NAMALWA (cell line): ENCODE results near the gene RNF141.
A peak's percentile ranks its signal among the peaks of the same experiment; 100 is the strongest.

Experiments used
- DNase-seq: peaks from one replicate; pipeline ENCODE4 v3.0.0-alpha.2; 2015; ENCODE audit warnings: low spot score

RNF141 gene

DNA sequence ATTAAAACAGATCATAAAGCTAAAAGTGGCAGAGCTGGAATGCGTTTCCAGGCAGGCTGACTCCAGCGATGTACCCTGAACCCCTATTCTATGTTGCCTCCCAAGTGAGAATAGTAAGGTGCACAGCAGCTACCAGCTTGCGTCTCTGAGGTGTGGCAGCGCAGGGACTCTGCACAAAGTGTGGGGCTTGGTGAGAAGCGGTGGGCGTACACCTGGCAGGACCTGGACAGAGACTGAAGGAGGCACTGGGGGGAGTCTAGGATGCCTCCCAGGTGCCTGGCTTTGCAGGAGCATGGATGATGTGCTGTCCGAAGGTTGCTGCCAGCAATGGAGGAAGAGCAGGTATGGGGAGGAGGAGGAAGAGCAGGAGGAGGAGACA lies 43.0 kb downstream of the RNF141 start:
- no peak for DNase-seq

DNA sequence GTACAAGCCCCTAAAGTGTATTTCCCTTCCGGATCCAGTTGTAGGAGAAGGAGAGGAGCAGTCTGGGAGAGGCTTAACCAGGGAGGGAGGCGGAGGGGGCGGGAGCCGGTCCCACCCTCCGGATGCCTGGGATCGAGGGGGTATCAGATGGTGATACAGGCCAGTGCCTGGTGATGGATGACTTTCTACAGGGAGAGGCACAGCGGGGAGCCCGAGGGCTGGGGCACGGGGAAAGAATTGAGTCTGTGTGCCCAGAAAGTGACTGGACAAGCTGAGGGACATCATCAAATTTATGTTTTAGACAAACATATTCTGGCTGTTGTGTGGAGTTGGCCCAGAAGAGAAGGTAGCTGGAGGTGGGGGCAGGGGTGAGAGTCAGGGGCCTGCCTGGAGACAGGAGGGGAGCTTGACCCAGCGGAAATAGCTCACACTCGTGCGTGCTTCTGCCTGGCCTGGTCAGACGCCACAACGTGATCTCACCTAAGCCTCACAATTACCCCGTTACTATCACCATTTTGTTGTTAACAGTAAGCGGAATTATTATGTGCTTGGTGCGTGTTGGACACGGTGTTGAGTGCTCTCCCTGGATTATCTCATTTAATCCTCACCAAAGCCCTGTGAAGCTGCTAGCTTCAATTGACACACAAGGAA lies 43.5 kb downstream of the RNF141 start:
- no peak for DNase-seq

DNA sequence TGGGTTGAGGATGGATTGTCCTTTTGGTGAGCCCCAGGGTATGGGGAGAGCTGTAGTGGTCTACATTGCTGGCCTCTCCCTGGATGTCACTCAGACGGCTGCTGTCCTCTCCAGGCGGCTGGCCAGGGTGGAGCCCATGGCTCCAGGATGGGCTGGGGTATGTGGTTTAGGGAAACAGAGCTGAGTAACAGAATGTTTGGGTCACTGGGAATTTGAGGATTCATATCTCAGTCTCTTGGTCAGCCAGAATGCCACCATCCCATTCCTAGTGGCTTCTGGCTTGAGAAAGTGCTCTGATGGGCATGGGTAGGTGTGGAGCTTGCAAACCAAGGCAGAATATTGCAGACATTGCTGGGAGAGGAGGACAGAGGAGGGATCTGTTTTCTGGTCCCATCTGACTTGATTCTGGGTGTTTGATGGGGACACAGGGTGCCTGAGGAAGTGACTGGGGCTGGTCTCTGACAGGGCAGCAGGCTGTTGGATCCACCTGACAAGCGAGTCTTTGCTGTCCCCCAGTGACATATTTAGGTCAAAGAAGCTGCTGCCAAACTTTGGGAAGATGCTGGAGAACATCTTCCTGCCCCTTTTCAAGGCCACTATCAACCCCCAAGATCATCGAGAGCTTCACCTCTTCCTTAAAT lies 44.6 kb downstream of the RNF141 start:
- DNase-seq, result no peak

DNA sequence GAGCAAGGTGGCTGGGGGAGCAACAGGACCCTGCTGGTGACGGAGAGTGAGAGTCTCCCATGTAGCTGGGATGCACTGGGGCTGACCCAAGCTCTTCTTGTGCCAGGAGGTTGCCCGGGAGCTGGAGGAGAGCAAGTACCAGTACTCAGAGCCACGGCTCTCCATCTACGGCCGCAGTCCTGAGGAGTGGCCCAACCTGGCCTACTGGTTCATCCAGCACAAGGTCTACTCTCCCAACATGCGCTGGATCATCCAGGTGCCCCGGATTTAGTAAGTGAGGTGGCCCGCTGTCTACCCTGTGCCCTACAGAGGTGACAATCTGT lies 45.6 kb downstream of the RNF141 start:
- DNase-seq, result no peak

DNA sequence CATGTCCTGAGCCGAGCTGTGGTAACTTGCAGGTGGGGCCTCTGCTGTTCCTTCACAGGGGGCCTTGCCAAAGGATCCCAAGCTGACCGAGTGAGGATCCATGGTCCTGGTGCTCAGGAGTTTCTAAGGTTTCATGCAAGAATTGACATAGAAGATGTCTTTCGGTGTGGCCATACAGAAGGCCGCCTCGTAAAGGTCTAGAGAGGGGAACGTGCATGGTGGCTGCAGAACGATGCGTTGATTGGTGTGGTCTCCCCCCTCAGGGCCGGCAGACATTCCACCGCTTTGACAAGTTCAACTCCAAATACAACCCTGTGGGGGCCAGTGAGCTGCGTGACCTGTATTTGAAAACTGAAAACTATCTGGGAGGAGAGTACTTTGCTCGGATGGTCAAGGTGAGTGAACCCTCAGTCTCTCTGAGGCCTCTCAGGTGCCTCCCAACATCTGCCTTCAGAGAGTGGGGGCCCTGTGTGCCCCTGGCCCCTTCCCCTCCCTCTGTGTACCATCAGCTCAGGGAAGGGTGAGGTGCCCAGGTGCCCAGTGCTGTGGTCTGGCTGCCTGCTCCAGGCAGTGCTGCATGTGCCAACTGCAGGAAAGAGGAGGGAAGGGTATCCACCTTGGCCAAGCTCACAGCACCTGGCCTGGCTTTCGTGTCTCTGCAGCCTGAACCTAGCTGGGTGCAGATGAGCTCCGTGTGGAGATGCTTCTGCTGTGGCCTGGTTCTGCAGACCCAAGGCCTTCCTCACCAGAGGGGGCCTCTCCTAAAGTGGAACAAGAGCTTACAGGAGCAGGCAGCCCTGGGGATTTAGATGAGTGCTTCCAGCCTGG lies 46.1 kb downstream of the RNF141 start:
- no peak for DNase-seq

DNA sequence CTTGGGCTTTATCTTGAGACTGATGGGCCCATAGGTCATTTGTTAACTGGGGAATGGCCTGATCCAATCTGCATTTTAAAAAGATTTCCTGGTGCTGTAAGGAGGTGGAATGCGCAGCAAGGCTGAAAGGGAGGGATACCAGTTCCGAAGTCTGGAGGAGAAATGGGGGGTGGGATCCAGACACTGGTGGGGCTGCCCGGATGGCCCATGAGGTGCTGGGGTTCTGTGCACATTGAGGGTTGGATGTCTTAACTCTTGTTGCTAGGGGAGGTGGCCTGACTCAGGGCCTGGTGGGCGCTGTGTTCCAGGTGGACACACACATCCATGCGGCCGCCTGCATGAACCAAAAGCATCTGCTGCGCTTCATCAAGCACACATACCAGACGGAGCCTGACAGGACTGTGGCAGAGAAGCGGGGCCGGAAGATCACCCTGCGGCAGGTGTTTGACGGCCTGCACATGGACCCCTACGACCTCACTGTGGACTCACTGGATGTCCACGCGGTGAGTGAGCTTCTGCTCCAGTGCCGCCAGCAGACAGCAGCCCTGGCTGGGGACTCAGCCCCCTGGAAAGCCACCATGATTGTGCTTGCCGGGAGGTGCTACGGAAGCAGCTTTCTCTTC lies 47.8 kb downstream of the RNF141 start:
- DNase-seq, result no peak

DNA sequence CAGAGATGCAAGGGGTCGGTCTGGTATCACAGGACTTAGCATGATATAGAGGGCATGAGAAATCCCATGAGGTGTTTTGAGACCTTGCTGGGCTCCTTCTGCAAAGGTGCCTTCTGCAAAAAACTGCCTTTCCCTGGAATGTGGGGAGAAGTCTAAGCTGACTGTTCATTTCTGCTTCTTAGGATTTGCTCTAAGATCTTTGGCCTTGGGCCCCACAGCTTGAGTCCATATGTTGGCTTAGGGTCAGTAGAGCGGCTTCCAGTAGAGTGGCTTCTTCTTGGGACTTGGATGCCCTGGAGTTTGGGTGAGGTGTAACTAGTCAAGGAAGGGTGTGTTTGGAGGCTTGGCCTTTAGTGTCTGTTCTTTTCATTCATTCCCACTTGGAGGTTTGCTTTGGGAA lies 48.9 kb downstream of the RNF141 start:
- no peak for DNase-seq

DNA sequence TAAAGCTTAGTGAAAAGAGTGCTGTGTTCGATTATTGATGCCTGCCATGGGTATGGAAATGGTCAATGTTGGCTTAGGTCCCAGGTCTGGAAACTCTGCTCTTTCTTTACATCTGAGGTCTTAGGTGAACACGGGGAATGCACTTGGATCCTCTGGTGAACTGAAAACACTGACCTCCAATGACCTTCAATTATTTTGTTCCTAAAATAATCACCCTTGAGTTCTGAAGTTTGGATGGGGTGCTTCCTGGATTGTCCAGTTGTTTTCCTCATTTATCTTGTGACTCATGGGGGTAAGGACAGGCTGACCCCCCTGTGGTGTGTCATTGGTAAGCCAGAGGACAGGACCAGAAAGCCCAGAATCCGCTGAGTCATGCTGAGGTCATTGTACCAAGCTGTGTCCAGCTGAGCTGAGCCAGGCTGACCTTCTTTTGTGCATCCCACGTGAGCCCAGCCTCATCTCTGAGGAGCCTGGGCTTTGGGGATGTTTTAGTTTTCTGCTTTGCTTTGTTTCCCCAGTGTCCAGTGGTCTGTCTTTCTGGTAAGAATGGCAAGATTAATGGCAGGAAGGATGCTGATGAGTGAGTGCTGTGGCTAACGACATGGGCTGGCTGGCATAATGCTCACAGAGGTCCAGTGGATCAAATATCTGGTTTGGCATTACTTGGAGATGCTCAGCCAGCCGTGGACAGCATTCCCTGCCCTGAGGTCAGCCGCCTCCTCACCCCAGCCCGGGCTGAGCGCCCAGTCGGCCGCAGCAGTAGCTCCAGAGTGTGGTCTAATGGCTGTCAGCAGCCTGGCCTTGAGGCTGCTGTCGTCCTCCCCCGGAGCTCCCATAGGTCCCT lies 50.4 kb downstream of the RNF141 start:
- DNase-seq, result no peak

DNA sequence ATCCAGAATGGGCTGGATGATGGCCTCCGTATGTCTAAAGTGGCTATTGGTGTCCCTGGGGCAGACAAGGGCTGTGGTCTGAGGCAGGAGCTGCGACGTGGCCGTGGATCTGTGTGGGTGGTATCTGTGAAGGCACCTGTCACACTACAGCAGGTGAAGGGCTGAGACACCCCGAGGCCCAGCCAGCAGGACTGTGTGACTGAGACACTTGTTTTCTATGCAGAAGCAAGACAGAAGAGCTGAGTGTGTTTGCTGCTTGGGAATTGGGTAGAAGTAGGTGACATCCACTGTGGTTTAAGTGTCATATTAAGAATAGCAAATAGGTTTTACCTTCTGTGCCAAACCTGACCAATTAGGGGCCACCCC lies 51.0 kb downstream of the RNF141 start:
- no peak for DNase-seq

DNA sequence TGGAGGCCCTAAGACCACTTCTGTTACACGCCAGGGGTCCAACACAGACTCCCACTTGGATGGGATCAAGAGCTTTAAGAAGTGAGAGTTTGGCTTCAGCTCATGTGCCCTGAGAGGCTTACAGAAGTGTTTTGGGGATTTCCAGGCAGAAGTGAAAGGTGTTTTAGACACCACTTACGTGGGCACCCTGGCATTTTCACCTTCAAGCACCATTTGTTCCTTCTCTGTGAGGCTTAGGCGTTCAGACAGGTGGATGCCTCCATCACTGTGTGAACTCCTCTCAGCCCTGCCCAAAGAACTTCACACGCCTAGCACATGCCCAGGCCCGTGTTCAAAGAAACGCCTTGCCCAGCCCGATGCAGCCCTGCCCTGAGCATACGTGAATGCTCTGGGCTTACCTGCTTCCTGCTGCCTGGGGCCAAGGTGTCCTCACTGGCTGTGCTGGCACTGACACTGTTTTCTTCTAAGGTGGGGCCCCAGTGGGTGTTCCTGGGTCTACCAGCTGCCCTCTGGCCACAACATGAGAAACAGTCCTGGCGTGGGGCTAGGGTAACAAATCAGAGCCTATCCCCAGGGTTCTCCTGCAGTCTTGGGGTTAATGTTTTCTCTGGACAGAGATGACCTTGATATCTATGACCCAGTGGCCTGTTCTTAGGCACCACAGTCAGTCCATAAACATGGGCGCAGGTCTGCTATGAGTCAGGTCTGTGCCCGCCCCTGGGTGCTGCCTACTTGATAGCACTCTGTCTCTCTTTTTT lies 51.9 kb downstream of the RNF141 start:
- peak; percentile 10 for DNase-seq

DNA sequence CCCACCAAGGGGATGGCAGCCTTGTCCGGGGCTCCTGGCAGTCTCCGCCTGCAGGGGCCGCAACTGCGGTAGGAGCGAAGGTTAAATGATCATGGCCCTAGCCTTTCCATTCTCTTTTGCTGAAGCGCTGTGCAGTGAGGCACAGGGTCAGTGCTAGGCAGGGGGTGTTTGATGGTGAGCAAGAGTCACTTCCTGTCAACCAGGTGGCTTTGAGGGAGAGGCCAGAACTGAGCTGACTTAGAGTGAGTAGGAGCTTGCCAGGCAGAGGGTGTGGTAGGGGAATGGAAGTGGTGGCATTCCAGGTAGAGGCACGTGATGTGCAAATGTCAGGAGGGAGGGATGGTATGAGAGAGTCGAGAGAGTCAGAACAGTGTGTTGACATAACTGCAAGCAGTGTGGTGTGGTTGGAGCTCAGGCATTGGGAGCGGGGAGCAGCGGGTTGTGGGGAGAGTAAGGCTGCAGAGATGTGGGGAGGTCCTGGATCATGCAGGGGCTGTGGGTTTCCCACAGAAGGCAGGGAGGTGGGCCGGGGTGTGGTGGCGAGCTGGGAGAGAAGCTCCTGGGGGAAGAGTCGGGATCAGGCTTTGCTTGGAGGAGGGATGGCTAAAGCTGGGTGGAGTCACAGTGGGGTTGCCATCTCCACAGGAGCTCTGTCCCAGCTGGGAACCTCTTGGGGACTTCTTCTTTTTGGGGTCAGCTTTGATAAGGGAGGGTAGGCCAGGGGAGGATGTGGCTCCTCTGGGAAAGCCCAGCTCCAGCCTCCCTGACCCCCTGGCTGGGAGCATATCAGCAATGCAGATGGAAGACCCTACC lies 52.7 kb downstream of the RNF141 start:
- no peak for DNase-seq

DNA sequence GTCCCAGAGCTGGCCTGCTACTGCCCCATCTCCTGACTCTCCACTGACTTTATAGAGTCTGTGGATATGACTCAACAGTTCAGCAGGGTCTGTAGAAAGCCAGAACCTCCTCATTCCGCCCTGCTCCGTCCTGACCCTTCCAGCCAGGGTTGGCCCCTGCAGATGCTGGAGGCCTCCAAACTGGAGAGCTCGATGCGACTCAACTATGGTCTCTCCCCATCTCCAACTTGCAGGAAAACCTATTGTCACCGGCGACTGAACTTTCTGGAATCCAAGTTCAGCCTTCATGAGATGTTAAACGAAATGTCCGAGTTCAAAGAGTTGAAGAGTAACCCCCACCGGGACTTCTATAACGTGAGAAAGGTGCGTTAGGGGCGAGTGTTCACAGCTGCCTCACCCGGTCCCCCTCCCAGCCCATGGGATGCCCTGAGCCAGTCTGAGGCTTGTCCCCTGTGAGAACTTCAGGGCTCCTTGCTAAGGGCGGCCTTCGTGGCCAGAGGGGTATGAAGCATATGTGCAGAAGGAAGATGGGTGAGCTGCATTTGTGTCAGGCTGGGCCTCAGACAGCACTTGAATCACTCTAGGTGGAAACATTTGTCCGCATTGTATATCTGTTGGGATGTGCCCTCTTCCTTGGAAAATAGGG lies 53.9 kb downstream of the RNF141 start:
- no peak for DNase-seq

DNA sequence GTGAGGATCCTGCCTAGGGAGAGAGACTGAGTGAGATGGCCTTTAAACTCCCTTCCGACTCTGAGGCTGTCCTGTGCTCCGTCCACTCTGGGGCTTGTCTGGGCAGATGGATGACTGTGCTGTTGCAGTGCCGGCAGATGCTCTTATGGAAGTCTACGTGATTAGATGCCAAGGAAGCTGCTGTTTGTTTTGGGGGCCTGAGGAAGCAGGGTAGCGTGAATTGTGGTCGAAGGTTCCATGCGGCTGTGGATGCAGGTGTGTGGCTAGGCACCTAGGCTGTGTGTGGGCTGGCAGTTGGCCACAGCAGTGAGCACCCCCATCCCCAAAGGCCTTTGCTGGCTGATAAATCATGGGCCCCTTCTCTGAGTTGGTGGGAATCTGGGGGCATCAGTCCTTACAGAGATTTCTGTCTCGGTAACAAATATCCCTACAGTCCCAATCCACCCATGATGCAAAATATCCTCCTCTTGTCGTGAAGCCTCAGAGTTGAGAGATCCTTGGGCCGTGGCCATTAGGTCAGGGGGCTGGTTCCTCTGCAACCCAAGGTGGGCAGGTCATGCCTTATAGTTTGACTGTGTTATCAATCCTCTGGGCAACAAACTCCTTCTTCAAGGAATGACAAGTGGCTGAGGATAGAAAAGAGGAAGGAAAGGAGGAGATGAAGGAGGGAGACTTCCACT lies 54.7 kb downstream of the RNF141 start:
- no peak for DNase-seq

DNA sequence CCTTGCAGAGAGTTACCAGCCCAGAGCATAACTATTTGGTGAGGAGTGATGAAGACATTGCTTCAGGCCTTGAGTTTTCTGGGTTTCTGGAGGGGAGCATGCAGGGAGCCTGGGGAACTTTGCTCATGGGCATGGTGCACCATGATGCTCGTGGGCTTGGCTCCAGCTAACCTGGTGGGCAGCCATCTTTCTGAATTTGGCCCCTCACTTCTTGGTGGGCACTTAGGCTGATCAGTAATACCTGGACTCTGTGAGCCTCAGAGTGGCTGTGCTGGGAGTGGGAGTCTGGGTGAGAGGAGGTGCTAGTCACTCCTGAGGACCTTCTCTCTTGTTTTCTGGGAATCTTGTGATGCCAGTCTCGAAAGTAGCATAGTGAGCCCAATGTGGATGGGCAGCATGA lies 55.3 kb downstream of the RNF141 start:
- no peak for DNase-seq

DNA sequence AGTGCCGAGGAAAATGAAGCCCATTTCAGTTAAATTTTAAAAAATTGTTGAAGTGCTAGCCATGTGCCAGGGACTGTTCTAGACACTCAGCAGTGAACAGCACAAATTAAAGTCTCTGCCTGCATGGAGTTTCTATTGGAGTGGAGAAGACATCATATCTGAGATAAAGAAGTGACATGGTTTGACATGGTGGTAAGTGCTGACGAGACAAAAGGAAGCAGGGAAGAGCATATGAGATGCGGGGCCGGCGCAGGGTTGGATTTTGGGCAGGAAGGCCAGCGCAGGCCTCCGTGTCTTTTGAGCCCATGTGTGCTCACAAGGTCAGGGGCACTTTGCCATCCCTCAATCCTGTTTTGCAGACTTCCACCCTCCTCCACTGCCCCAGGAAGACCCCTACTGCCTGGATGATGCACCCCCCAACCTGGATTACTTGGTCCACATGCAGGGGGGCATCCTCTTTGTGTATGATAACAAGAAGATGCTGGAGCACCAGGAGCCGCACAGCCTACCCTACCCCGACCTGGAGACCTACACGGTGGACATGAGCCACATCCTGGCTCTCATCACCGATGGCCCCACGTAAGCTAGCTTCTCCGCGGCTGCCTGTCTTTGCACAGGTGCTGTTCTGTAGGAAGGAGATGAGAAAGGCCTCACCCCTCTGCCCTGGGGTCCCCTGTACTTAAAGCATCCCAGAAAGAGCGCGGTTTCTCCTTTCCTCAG lies 56.4 kb downstream of the RNF141 start:
- DNase-seq, result no peak

DNA sequence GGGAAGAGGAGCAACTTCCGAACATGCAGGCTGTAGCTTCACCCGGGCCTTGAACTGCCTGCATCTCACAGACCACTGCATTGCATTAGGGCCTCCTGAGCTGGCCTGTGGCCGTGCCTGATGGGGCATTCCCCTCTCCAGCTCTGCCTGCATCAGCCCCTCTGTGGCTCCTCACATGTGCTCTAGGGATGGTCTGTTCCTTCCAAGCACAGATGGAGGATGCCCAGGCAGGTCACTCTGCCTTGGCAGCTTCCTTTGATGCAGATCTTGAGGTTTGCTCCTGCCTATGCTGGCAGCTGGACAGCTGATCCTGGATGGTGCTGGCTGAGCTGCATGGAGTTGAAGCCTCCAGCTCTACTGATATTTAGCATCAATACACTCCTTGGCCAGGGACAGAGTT lies 57.4 kb downstream of the RNF141 start:
- no peak for DNase-seq

DNA sequence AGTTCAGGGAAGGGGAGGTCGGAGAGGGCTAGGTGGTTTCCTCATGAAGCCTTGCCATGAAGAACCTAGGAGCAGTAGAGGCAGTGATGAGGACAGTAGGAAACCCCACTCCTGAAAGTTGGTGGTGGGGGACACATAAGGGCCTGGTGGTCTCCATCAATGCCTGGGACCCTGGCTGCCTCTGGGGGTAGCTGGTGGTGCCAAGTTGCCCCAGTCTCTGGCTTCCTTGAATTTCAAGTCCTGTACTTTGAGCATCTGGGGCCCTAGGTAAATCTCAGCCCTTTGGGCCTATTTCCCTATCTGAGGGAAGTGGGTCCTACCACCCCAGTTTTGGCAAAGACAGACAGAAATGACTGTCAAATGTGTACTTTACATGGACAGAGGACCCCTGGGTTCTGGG lies 57.8 kb downstream of the RNF141 start:
- DNase-seq, result no peak

DNA sequence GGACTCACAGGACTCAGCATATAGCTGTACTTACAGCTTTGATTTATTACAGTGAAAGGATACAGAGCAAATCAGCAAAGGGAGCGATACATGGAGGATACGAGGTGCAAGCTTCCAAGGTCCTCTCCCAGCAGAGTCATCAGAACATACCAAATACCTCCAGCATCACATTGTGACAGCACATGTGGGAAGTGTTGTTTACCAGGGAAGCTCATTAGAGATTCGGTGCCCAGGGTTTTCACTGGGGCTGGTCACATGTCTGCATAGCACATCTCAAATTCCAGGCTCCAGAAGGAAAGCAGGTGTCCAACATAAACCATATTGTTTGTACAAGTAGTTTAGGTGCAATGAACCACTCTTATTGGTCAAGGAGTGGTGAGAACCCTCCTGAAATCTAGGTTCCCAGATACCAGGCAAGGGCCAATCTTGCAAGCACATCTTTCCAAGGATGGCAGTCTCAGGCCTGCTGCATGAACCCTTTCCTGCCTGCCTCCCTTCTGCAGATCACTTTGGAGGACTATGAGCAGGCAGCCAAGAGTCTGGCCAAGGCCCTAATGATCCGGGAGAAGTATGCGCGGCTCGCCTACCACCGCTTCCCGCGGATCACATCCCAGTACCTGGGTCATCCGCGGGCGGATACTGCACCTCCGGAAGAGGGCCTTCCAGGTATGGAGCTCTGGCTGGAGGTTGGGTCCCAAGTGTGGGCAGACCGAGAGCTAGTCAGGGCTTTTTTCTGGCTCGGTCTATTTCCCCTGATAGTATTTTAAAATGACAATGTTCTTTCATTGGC lies 59.2 kb downstream of the RNF141 start:
- DNase-seq, result no peak
